ENCODE measurements around the gene KCNMA1.

- TF ChIP-seq POLR2A (IDR thresholded peaks at IDR 0.05) (no peak), CTCF (IDR thresholded peaks at IDR 0.05) (no peak)
Measured at GRCh38 chr10:77475522-77475921, 162.1 kb downstream of the KCNMA1 start.

All from vagina (tissue), 2 donors.